Adrenal gland (tissue), 5 donors: Measurements from ENCODE around the gene RNASE12.

Experiments used
- CTCF ChIP-seq, 6 experiments: fragments of 450-650 bp in 4 of 6; fragments of 200-600 bp in 2 of 6; sonication (generic) in 1 of 6; IDR thresholded peaks; 1 replicate in 5 of 6; 2 replicates in 1 of 6; pipeline versions ENCODE4 v1.5.1 to v1.8.0; 2016 to 2021; ENCODE audit warnings: antibody characterized with exemption in 6 of 6, mild to moderate bottlenecking in 2 of 6, moderate library complexity in 1 of 6
- POLR2A ChIP-seq, 2 donors: fragments of 450-650 bp; IDR thresholded peaks; one replicate each; pipeline ENCODE4 v1.6.1; 2017; ENCODE audit warnings: antibody characterized with exemption in 2 of 2, mild to moderate bottlenecking in 2 of 2, moderate library complexity in 1 of 2
- donor health status: DM: no; HTN: no; CAD: no.

- no peak for TF ChIP-seq CTCF (IDR thresholded peaks at IDR 0.05)
- no peak for TF ChIP-seq POLR2A (IDR thresholded peaks at IDR 0.05)
Measured at GRCh38 chr14:20556500-20557211, 34.5 kb downstream of the RNASE12 start.
